Lower leg skin (tissue), 3 donors: ENCODE results near the gene PLPP2.

ENCODE experiments used
- CTCF ChIP-seq, 3 donors: fragments of 450-650 bp; IDR thresholded peaks; one replicate each; pipeline ENCODE4 v1.5.1; 2016; ENCODE audit warnings: antibody characterized with exemption in 3 of 3, mild to moderate bottlenecking in 3 of 3, moderate library complexity in 2 of 3
- POLR2A ChIP-seq, 2 donors: fragments of 450-650 bp; IDR thresholded peaks; one replicate each; pipeline ENCODE4 v1.6.1; 2016 to 2017; ENCODE audit warnings: antibody characterized with exemption in 2 of 2, mild to moderate bottlenecking in 1 of 2, moderate library complexity in 1 of 2

GRCh38 chr19:324716-325115, 33.5 kb upstream of the PLPP2 start:
- TF ChIP-seq CTCF (IDR thresholded peaks at IDR 0.05) (no peak), POLR2A (IDR thresholded peaks at IDR 0.05) (no peak)
